ENCODE data around the gene HECTD2.
"Not testable (repeated sequence)": the region's sequence is repeated elsewhere in the genome, so short reads cannot be mapped to it uniquely, and the experiment has no call there.

The HECTD2 gene

DNA sequence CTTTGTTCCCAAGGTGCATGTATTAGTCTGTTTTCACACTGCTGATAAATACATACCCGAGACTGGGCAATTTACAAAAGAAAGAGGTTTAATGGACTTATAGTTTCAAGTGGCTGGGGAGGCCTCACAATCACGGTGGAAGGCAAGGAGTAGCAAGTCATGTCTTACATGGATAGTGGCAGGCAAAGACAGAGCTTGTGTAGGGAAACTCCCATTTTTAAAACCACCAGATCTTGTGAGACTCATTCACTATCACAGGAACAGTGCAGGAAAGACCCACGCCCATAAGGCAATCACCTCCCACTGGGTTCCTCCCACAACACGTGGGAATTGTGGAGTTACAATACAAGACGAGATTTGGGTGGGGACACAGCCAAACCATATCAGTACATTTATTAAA lies 129.8 kb downstream of the HECTD2 start:
- no peak for DNase-seq

DNA sequence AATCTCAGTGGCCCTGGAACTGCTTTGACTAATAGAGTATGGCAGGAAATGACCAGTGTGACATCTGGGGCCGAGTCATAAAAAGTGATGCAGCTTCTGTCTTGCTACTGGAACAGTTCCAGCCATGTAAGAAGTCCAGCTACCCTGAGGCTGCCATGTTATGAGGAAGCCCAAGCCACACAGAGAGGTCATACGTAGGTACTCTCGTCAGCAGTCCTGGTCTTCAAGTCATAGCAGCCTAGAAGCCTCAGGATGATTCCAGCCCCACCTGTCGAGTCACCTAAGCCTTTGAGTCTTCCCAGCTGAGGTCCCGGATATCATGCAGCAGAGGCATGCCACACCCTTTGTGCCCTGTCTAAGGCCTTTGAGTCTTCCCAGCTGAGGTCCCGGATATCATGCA lies 130.6 kb downstream of the HECTD2 start:
- DNase-seq, result no peak

DNA sequence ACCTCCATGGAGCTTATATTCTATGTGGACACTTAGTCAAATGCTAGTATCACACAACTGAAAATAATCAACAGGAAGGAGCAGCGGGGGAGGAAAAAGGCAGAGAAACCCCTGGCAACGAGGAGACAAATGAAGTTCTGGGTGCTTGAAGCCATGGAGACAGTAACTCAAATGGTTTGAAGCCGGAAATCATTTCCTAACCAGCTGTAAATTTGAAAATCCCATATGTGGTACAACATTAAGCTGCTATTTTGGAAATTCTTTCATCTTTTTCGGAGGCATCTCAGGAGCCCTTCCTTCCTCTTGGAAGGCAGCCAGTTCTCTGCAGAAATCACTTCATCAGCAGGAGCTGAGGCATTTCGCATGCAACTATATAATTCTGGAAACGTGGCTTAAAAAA lies 131.3 kb downstream of the HECTD2 start:
- peak; percentile 7 for DNase-seq

DNA sequence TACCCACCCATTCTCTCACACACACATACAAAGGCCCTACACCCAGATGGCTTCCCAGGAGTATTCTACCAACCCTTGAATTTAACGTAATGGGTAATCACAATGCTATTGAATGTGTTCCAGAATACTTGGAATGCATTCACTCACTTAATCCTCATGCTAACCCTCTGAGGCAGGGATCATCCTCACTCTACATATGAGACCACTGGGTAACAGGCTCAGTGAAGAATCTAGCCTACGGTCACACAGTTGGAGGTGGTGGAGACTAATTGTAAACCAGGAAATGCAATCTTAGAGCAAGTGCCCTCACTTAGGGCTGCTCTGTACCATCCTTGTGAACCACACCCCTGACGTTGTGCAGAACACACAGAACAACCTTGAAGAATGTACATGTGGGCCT lies 135.2 kb downstream of the HECTD2 start:
- no peak for DNase-seq

DNA sequence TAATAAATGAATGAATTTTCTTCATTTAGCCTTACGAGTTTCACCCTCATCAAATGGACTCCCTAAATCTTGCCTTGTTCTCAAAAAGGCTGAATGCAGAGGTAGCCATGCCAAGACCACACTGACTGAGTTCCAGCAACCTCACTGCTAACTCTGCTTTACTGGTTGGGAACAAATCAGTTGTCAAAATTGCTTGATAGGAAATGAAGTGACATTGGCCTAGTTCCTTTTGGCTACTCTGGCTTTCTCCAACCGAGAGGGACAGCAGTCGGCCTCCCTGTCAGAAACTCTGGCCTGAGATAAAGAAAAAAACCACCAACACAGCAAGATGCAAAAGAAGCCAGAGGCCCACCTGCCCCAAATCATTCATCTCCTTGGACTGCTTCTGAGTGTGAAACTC lies 135.7 kb downstream of the HECTD2 start:
- DNase-seq, result no peak

DNA sequence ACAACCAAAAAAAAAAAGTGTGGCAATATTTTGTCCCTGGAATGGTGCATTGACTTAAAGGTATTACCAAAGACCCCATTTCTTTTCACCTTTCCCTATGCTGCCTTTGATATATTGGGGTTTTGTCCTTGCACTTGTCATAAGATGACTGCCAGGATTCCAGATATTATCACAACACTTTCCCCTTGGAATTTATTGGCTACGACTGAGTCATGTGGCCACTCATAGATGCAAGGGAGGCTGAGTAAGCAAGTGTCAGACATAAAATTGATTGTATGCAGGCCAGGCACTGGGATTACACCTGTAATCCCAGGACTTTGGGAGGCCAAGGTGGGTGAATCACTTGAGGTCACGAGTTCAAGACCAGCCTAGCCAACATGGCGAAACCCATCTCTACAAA lies 139.1 kb downstream of the HECTD2 start:
- DNase-seq, result no peak

DNA sequence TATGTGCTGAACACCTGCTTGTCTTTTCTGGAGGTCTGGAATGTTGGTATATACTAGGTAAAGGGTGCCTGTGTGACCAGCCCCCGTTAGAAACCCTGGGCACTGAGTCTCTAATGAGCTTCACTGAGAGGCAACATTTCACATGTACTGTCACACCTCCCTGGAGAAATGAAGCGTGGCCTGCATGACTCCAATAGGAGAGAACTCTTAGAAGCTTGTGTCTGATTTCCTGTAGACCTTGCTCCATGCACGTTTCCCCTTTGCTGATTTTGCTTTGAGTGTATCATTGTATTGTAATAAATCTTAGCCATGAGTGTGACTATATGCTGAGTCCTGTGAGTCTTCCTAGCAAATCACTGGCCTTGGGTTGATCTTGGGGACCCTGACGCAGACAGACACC lies 139.9 kb downstream of the HECTD2 start:
- no peak for DNase-seq

DNA sequence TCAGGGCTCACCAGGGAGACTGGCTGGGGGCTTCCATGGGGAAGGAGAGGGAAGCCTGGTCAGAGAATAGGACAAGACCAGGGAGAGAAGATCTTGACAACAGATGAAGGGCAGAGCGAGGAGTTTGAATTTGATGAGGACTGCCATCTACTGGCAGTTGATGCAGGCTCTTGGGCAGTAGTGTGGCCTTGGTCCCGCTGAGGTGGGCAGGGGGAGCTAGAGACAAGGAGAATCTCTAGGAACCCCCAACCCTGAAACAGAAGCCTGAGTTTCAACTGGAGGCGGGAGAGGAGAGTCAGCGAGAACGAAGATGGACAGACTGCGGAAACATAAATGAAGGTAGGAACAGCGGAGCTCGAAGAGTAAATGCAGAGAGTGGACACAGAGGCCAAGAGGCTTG lies 141.7 kb downstream of the HECTD2 start:
- peak; percentile 1 for DNase-seq

DNA sequence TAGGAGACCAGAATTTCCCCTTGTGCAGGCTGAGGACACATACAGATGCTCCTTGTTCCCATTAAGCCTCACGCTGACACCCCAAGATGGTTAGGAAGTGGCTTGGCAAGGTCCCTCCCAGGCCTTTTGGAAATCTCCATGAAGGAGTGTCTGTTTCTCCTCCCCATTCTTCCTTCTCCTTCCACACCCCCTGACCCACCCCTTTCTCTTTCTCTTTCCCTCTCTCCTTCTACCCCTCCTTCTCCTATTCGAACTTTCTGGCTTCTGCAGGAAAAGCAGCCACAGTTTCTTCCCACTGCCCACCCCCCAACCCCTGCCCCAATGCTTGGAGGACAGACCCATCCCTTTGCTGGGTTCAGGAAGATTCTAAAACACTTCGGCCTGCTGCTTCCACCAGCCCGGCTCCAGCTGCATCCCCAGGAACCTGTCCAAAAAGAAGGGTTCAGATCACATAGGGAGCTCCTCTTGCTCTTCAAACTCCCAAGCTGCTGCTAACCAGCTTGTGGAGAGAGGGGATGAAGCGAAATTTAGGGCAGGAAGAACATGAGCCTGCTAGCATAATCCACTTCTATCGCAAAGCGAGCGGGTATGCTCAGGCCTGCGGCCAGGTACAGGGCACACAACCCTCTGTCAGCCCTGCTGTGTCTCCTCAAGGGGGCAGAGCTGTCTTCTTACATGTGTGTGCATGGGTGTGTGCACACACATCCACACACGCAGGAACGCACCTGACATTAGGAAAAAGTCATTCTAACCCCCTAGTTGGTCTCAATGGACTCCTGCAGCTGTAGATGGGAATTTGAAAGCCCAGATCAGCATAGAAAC lies 142.3 kb downstream of the HECTD2 start:
- DNase-seq, result no peak

DNA sequence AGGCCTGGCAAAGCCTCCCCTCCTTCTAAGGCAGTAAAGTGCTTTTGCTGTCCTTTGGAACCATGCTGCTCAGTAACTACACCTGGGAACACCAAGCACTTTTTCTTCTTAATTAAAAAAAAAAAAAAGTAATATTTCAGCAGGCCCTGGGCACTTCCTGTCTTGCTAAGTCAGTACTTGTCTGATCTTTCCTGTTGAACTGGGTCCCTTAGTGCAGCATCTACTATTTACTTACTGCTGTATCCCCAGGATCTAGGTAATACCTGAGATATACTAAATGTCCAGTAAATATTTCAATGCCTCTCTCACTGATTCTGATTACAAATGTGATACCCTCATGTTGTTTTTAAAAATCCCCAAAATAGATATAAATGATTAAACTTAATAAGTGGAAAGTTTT lies 145.3 kb downstream of the HECTD2 start:
- DNase-seq, result no peak

DNA sequence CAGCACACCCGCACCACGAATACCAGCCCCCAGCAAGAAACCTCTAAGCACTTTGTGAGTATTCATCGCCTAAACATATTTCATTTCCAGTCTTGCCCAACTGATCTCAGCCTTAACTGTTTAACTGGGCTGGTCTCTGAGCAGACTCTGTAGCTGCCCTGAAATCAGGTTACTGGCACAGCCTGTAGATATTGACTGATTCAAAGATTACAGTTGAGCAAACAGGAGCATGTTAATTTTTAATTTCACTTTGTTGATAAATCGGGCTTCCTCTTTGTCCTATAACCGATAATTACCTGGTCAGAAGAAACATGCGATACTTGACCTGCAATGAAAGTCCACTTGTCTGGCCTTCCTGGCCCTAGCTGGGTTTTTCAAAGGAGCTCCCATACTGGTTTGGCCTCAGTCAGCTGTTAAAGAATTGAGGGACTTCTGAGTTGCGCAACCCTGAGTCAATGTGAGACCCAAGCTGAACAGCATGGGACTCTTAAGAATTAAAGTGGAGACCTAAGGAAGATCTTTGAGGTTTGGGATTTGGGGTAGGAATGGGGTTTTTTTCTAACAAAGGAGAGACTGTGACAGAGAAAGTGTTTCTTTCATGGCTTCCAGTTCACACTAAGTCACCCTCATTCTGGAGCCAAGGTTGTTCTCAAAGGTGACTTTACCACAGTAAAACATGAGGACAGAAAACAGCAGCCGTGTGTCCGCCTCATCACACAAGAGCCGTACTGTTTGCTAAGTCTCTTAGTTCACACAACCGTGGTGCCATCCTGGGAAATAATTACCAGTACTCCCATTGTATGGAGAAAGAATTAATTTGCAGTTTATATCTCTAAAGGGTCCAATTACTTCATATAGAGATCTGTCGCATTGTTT lies 146.8 kb downstream of the HECTD2 start:
- DNase-seq, result no peak

DNA sequence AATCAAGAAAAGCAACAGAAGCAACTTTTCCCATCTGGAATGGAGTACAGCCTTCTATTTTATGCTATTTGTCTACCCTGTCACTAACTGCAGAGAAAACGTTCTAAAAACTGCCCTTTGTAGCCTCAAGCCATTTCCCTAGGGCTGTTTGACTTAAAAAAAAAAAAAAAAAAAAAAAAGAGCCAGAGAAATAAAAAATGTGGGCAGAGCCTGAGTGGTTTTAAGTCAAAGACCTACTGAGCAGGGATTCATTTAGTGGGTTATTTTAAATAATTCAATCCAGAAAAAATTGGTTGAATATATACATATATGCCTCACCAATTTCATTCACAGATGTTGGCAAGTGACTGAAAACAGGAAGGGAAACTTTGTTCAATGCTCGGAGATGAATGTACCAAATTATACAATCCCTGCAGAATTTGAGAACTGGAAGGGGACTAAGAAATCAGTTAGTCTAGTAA lies 147.5 kb downstream of the HECTD2 start:
- no peak for DNase-seq

DNA sequence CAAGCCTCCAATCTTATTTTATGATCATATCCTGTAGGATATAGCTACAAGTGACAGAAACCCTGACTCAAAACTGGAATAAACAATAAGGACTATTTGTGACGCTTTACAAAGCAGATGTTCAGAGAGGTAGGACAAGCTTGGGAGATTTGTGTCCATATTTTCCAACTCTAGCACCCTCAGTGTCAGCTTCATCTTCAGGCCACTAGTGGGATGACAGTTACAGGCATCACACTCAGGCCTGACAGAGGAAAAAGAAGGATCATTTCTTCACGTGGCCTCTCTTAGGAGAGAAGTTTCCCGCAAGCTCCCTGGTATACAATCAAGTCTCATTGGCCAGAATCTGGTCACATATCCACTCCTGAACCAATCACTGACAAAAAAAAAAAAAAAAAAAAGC lies 148.3 kb downstream of the HECTD2 start:
- DNase-seq, result no peak

DNA sequence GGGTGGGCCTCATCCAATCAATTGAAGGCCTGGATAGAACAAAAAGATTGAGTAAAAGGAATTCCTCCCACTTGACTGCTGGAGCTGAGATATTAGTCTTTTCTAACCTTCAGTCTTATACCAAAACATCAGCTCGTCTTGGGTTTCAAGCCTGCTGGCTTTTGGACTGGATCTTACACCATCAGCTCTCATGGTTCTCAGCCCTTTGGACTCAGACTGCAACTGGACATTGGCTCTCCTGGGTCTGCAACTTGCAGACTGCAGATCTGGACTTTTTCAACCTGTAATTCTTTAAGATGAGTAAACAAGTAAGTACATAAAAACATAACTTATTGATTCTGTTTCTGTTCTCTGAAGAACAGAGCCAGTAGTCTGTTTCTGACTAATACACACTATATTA lies 149.0 kb downstream of the HECTD2 start:
- DNase-seq, result no peak

DNA sequence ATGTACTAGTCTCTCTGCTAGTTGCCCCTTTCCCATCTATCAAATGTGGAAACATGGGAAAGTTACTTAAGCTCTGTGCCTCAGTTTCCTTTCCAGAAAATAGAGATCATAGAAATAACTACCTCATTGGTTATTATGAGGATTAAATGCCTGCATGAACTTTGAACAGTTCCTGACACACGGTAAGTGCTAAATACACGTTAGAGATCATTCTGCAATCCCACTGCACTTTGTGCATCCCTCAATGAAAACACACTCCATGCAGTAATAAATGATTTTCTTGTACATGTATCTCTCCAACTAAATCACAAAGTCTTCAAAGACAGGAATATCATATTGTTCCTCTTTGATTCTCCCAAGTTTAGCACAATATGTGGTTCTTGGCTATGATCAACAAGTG lies 149.6 kb downstream of the HECTD2 start:
- DNase-seq, result no peak

DNA sequence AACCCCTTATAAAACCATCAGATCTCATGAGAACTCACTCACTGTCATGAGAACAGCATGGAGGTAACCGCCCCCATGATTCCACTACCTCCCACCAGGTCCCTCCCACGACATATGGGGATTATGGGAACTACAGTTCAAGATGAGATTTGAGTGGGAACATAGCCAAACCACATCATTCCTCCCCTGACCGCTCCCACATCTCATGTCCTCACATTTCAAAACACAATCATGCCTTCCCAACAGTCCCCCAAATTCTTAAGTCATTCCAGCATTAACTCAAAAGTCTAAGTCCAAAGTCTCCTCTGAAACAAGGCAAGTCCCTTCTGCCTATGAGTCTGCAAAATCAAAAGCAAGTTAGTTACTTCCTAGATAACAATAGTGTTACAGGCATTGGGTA lies 150.7 kb downstream of the HECTD2 start:
- not testable (repeated sequence) for DNase-seq

DNA sequence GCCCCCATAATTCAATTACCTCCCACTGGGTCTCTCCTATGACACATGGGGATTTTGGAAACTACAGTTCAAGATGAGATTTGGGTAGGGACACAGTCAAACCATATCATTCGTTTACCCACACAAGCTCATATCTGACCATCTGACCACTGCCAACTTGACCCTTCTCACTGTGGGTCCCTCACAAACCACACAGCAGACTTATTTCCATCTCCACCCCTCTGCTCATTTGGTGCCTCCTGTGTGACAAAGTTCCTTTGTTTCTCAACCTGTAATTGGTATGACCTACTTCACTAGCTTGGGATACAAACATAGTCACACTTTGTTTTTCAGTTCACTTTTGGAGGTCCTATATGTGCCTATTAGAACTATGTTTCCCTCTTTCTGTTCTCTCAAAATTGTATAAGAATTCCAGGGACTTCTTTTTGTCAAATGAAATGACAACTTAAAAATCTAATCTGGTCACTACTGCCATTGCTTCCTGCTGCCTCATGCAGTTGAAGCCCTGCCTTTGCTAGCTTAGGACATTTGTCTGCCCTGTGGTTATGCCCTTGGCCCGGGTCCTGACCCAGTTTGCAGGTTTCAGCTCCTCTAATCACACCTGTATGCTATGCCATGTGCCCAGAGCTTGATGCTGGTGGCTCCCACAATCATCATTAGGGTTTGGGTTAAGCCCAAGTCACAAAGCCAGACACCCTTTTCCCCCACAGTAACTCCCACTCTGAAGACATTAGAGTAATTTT lies 152.9 kb downstream of the HECTD2 start:
- DNase-seq, result no peak

DNA sequence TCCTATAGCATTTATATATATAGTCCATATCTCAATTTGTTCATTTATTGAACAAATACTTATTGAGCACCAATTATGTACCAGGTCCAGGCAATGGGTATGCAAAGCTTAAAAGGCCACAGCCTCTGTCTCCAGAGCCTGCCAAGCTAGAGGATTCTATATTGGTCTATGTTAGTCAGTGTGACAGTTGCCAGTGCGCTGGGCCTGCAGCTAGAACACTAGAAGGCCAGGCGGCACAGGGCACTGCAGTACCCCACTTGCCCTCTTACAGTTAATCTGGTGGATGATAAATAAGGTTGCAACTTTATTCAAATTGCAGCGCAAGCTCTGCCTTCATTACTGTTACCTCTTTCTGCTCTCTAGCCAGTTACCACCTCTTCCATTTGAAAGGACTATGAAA lies 153.9 kb downstream of the HECTD2 start:
- no peak for DNase-seq

Measured in DMS79 (cell line).